Esophagus squamous epithelium (tissue), 5 donors: Measurements from ENCODE around the gene RNF149. TPM values are rescaled to one million over a fixed set of nuclear protein-coding genes. Genes with fewer than 3 reads are reported as not detected.

ENCODE experiments used
- DNase-seq: peaks from one replicate; lab custom pipeline; 2025; lab: John Stamatoyannopoulos, UW
- H3K27ac ChIP-seq, 4 donors: fragments of 200-600 bp; sonication (generic); one replicate each; pipeline ENCODE4 v1.5.1; 2016 to 2019; ENCODE audit warnings: mild to moderate bottlenecking in 1 of 4
- H3K27me3 ChIP-seq, 4 donors: fragments of 200-600 bp; sonication (generic); 1 replicate in 3 of 4; 2 replicates in 1 of 4; pipeline versions ENCODE4 v1.5.1 to v1.6.0; 2017 to 2021; ENCODE audit warnings: antibody characterized with exemption in 1 of 4
- H3K36me3 ChIP-seq, 3 donors: fragments of 200-600 bp; sonication (generic); one replicate each; pipeline ENCODE4 v1.5.1; 2016 to 2019
- H3K4me1 ChIP-seq, 3 donors: fragments of 200-600 bp; sonication (generic); one replicate each; pipeline ENCODE4 v1.5.1; 2017 to 2019
- H3K4me3 ChIP-seq, 4 donors: fragments of 200-600 bp; sonication (generic); 1 replicate in 3 of 4; 2 replicates in 1 of 4; pipeline ENCODE4 v1.5.1; 2016 to 2019; ENCODE audit warnings: mild to moderate bottlenecking in 2 of 4, moderate library complexity in 1 of 4
- H3K9me3 ChIP-seq, 3 donors: fragments of 200-600 bp; sonication (generic); one replicate each; pipeline ENCODE4 v1.5.1; 2016 to 2019
- CTCF ChIP-seq, 6 experiments: fragments of 450-650 bp in 4 of 6; fragments of 200-600 bp in 2 of 6; sonication (generic) in 2 of 6; IDR thresholded peaks; one replicate each; pipeline ENCODE4 v1.5.1; 2016 to 2019; ENCODE audit warnings: antibody characterized with exemption in 6 of 6, mild to moderate bottlenecking in 4 of 6, moderate library complexity in 4 of 6
- POLR2A ChIP-seq, 4 donors: fragments of 450-650 bp; IDR thresholded peaks; one replicate each; pipeline ENCODE4 v1.6.1; 2017; ENCODE audit warnings: antibody characterized with exemption in 4 of 4, mild to moderate bottlenecking in 4 of 4, moderate library complexity in 3 of 4
- WGBS, 2 donors: methylation state at CpG; one replicate each; pipeline ENCODE4 v1.1.5; 2018; 5-methylcytosine and 5-hydroxymethylcytosine counted together
- intact Hi-C: fragments of 100-400 bp; cut with DNase I; formaldehyde crosslinking; loops from one replicate; pipeline ENCODE4 v1.15.0; 2022
- total RNA-seq, 4 donors: library from RNA; depleted of rRNA; stranded (reverse); fragments of >200 nt; gene quantifications; one replicate each; pipeline ENCODE4 v1.1.0, GENCODE V29; 2016
- donor health status: DM: yes; HTN: yes; CAD: no.

The RNF149 gene
- total RNA-seq, 4 donors from 2014 or later, result 80.3 to 117 (median 110) TPM

DNA sequence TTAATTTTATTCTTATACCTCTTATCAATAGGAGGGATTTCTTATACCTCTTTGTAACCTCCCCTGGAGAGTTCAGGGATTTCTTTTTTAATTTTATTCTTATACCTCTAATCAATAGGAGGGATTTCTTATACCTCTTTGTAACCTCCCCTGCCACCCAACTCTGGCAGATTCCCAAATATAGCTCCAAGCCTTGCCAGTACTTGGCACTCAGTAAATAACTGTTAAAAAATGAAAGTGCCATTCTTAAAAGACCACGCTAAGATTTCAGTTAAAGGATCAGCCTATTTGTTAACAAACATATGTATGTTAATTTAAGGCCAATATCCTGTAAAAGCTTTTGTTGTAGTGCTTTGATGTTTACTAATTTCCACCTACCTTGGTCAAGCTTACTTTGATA lies 4.8 kb downstream of the RNF149 start:
- intact Hi-C loops, result loop anchor here (10.0 kb wide), 1 partner anchor 49 kb away; the partner anchor contains the start of gene CNOT11
- H3K9me3 ChIP-seq, result no peaks in the 10 kb centered on the region
- H3K4me3 ChIP-seq, result peak overlapping the region in 1 of 4 donors; percentile 16
- no peaks in the 10 kb centered on the region for H3K27me3 ChIP-seq
- no peak for DNase-seq
- H3K4me1 ChIP-seq, result peaks cover 27 to 86% (median 55%) of the 10 kb centered on the region in 3 donors
- peak overlapping the region in 1 of 4 donors; percentile 12 for H3K27ac ChIP-seq
- 60 to 63% methylated on average over 1 of the region's 1 CpG for WGBS, 2 donors
- no peak for TF ChIP-seq POLR2A (IDR thresholded peaks at IDR 0.05)
- TF ChIP-seq CTCF (IDR thresholded peaks at IDR 0.05), result no peak
- peaks cover 0 to 18% (median 0%) of the 10 kb centered on the region in 3 donors for H3K36me3 ChIP-seq

GRCh38 chr2:101302016-101302415 lies 6.5 kb downstream of the RNF149 start:
- no peak for DNase-seq
- H3K27ac ChIP-seq, result peak overlapping the region in 1 of 4 donors; percentile 45
- intact Hi-C loops, result loop anchor here (10.0 kb wide), 1 partner anchor 47 kb away; the partner anchor contains the start of gene CNOT11
- WGBS, 2 donors, result 57 to 66% methylated on average over 4 of the region's 4 CpGs
- H3K27me3 ChIP-seq, result no peaks in the 10 kb centered on the region
- peaks cover 0 to 25% (median 0%) of the 10 kb centered on the region in 3 donors for H3K36me3 ChIP-seq
- H3K9me3 ChIP-seq, result no peaks in the 10 kb centered on the region
- H3K4me1 ChIP-seq, result peaks cover 27 to 98% (median 58%) of the 10 kb centered on the region in 3 donors
- TF ChIP-seq CTCF (IDR thresholded peaks at IDR 0.05), result no peak
- no peak for TF ChIP-seq POLR2A (IDR thresholded peaks at IDR 0.05)
- H3K4me3 ChIP-seq, result no peak overlapping the region

DNA sequence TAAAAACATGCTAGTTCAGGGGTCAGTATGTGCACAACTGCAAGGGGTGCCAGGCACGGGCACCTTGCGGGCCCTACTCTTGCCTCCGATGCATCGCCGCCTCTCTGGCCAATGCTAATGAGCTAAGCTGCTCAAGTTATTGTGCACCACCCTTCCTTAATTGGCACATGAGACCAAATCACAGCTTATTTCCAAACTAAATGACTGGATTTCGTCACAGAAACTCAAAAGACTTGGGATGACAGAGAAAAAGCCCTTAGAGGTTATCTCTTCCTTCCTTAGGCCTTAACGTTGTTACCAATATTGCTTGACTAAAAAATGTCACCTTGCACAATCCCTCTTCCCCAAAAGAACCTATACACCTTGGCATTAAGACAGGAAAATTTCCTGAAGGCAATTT lies 7.7 kb downstream of the RNF149 start:
- 65 to 76% methylated on average over 7 of the region's 7 CpGs for WGBS, 2 donors
- H3K4me1 ChIP-seq, result peaks cover 24 to 100% (median 55%) of the 10 kb centered on the region in 3 donors
- no peak for TF ChIP-seq CTCF (IDR thresholded peaks at IDR 0.05)
- no peak for TF ChIP-seq POLR2A (IDR thresholded peaks at IDR 0.05)

DNA sequence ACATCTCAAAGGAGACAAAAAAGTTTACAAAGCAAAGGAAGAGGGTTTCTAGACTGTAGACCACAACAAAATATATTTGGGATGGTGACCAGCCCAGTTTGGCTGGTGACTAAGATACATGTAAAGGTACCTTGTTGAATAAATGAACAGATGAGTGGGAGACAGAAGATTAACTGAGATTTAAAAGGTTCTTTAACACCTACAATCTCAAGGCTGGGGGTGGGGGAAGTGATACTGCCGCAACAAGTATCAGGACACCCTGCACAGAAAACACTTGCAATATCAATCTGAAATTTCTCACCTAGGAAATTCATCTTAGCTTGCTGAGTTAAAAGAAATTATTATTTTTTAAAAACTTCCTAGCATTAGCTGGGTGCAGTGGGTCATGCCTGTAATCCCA lies 8.3 kb downstream of the RNF149 start:
- Histone ChIP-seq H3K27me3 (no peaks in the 10 kb centered on the region), H3K27ac (peak overlapping the region in 2 of 4 donors; percentile 3 to 4), H3K4me3 (no peak overlapping the region), H3K4me1 (peaks cover 17 to 100% (median 48%) of the 10 kb centered on the region in 3 donors), H3K9me3 (no peaks in the 10 kb centered on the region), H3K36me3 (peaks cover 0 to 30% (median 0%) of the 10 kb centered on the region in 3 donors)
- intact Hi-C loops, result loop anchor here (10.0 kb wide), 1 partner anchor 45 kb away; the partner anchor contains the start of gene CNOT11
- TF ChIP-seq POLR2A (IDR thresholded peaks at IDR 0.05) (no peak), CTCF (IDR thresholded peaks at IDR 0.05) (no peak)
- 90 to 95% methylated on average over 1 of the region's 1 CpG for WGBS, 2 donors
- DNase-seq, result no peak

More for the DNA sequence above, 7.7 kb downstream of the RNF149 start:
- Histone ChIP-seq H3K36me3 (peaks cover 0 to 28% (median 0%) of the 10 kb centered on the region in 3 donors), H3K9me3 (no peaks in the 10 kb centered on the region), H3K4me3 (no peak overlapping the region), H3K27ac (no peak overlapping the region), H3K27me3 (no peaks in the 10 kb centered on the region)
- intact Hi-C loops, result loop anchor here (10.0 kb wide), 1 partner anchor 46 kb away; the partner anchor contains the start of gene CNOT11
- DNase-seq, result no peak

- WGBS, 2 donors, result 60 to 66% methylated on average over 5 to 6 of the region's 6 CpGs
- peak overlapping the region in 1 of 4 donors; percentile 4 for H3K27ac ChIP-seq
- peaks cover 17 to 96% (median 43%) of the 10 kb centered on the region in 3 donors for H3K4me1 ChIP-seq
- intact Hi-C loops, result loop anchor here (10.0 kb wide), 1 partner anchor 45 kb away; the partner anchor contains the start of gene CNOT11
- DNase-seq, result no peak
- TF ChIP-seq CTCF (IDR thresholded peaks at IDR 0.05) (no peak), POLR2A (IDR thresholded peaks at IDR 0.05) (no peak)
- H3K36me3 ChIP-seq, result peaks cover 0 to 36% (median 0%) of the 10 kb centered on the region in 3 donors
- no peak overlapping the region for H3K4me3 ChIP-seq
- H3K27me3 ChIP-seq, result no peaks in the 10 kb centered on the region
- H3K9me3 ChIP-seq, result no peaks in the 10 kb centered on the region
Observed at GRCh38 chr2:101299604-101300003, 8.9 kb downstream of the RNF149 start.
